ENCODE results near the gene RHBDL2. TPM values are rescaled to one million over a fixed set of nuclear protein-coding genes. Genes with fewer than 3 reads are reported as not detected.
"Not testable (repeated sequence)": the region's sequence is repeated elsewhere in the genome, so short reads cannot be mapped to it uniquely, and the experiment has no call there.

The RHBDL2 gene
- total RNA-seq, 1 experiment from 2014 or later = not detected

GRCh38 chr1:38839363-38839762 is 102.3 kb downstream of the RHBDL2 start:
- Histone ChIP-seq H3K4me3 (replicated peaks in 1 of 2; ENCODE audit: low read depth in 1 of 2, low read length in 2 of 2) (no peak overlapping the region), H3K27me3 (ENCODE audit: insufficient read depth, low read length) (no peaks in the 10 kb centered on the region), H3K27ac (ENCODE audit: low read depth, low read length) (no peak overlapping the region), H4K20me1 (ENCODE audit: insufficient read depth) (no peaks in the 10 kb centered on the region), H3K9me2 (ENCODE audit: insufficient read depth) (no peaks in the 10 kb centered on the region), H3K4me2 (ENCODE audit: low read length) (no peak overlapping the region), H3K79me2 (ENCODE audit: insufficient read depth, low read length) (no peaks in the 10 kb centered on the region), H3K36me3 (ENCODE audit: control insufficient read depth in 1 of 2, insufficient read depth in 2 of 2, low read length in 2 of 2) (peaks cover 0 to 4% of the 10 kb centered on the region in 2 experiments; a peak in 2 of 4 replicates), H3K9me3 (ENCODE audit: control insufficient read depth in 1 of 2, insufficient read depth in 1 of 2, low read depth in 1 of 2, low read length in 2 of 2) (no peaks in the 10 kb centered on the region), H2AFZ (ENCODE audit: low read depth, low read length, poor library complexity, severe bottlenecking) (no peak overlapping the region), H3K4me1 (ENCODE audit: control insufficient read depth in 1 of 2, insufficient read depth in 2 of 2, low read length in 2 of 2) (no peaks in the 10 kb centered on the region), H3K9ac (ENCODE audit: low read length) (no peak overlapping the region)
- ChIA-PET CTCF (no interaction called here), POLR2A (no interaction called here), RAD21 (ENCODE audit: low non-redundant PET in 1 of 2, low total read pairs in 2 of 2, uncharacterized antibody in 2 of 2, unreplicated experiment in 2 of 2) (no interaction called here)
- no peak for ATAC-seq
- TF ChIP-seq EGR1 (IDR thresholded peaks at IDR 0.05; ENCODE audit: low read depth) = no peak
- TF ChIP-seq CEBPB (IDR thresholded peaks at IDR 0.05; ENCODE audit: low read depth) = no peak
- no peak for TF ChIP-seq YY1 (IDR thresholded peaks at IDR 0.05; ENCODE audit: extremely low read depth, insufficient replicate concordance, low read depth, low read length)
- TF ChIP-seq EZH2 (IDR thresholded peaks at IDR 0.05) = no peak
- TF ChIP-seq, protein P1, sequence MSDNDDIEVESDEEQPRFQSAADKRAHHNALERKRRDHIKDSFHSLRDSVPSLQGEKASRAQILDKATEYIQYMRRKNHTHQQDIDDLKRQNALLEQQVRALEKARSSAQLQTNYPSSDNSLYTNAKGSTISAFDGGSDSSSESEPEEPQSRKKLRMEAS (IDR thresholded peaks at IDR 0.05) = no peak
- TF ChIP-seq ELF1 (IDR thresholded peaks at IDR 0.05; ENCODE audit: borderline replicate concordance, low read depth) = no peak
- no peak for TF ChIP-seq POLR2A (IDR thresholded peaks at IDR 0.05; ENCODE audit: borderline replicate concordance, extremely low read depth, insufficient read depth, insufficient read length)
- TF ChIP-seq, protein P2, sequence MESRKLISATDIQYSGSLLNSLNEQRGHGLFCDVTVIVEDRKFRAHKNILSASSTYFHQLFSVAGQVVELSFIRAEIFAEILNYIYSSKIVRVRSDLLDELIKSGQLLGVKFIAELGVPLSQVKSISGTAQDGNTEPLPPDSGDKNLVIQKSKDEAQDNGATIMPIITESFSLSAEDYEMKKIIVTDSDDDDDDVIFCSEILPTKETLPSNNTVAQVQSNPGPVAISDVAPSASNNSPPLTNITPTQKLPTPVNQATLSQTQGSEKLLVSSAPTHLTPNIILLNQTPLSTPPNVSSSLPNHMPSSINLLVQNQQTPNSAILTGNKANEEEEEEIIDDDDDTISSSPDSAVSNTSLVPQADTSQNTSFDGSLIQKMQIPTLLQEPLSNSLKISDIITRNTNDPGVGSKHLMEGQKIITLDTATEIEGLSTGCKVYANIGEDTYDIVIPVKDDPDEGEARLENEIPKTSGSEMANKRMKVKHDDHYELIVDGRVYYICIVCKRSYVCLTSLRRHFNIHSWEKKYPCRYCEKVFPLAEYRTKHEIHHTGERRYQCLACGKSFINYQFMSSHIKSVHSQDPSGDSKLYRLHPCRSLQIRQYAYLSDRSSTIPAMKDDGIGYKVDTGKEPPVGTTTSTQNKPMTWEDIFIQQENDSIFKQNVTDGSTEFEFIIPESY (IDR thresholded peaks at IDR 0.05; ENCODE audit: extremely low read depth, insufficient replicate concordance, low read length) = no peak
- no peak for TF ChIP-seq SIN3A (IDR thresholded peaks at IDR 0.05; ENCODE audit: low read depth)
- no peak for TF ChIP-seq RAD21 (IDR thresholded peaks at IDR 0.05; ENCODE audit: low read depth)
- no peak for TF ChIP-seq SP1 (IDR thresholded peaks at IDR 0.05; ENCODE audit: low read depth)
- BruUV-seq (replicated peaks) = no TSS peak
- no peak for DNase-seq (ENCODE audit: low read depth, low spot score)
- intact Hi-C loops (cut with micrococcal nuclease) = loop anchor here (10.0 kb wide), 2 partner anchors 315 to 1145 kb away; partner anchors contain the start of gene CDCA8

- H3K9me2 ChIP-seq (ENCODE audit: insufficient read depth); H3K27ac ChIP-seq (ENCODE audit: low read depth, low read length); BruUV-seq (replicated peaks); H3K4me1 ChIP-seq (ENCODE audit: control insufficient read depth in 1 of 2, insufficient read depth in 2 of 2, low read length in 2 of 2); DNase-seq (ENCODE audit: low read depth, low spot score); H3K79me2 ChIP-seq (ENCODE audit: insufficient read depth, low read length); H3K9me3 ChIP-seq (ENCODE audit: control insufficient read depth in 1 of 2, insufficient read depth in 1 of 2, low read depth in 1 of 2, low read length in 2 of 2); ATAC-seq; RAD21 ChIA-PET (ENCODE audit: low non-redundant PET in 1 of 2, low total read pairs in 2 of 2, uncharacterized antibody in 2 of 2, unreplicated experiment in 2 of 2); H4K20me1 ChIP-seq (ENCODE audit: insufficient read depth); H3K27me3 ChIP-seq (ENCODE audit: insufficient read depth, low read length); H3K9ac ChIP-seq (ENCODE audit: low read length); H3K4me2 ChIP-seq (ENCODE audit: low read length); H2AFZ ChIP-seq (ENCODE audit: low read depth, low read length, poor library complexity, severe bottlenecking); POLR2A ChIA-PET; H3K4me3 ChIP-seq (replicated peaks in 1 of 2; ENCODE audit: low read depth in 1 of 2, low read length in 2 of 2); H3K36me3 ChIP-seq (ENCODE audit: control insufficient read depth in 1 of 2, insufficient read depth in 2 of 2, low read length in 2 of 2): not testable (repeated sequence)
- intact Hi-C loops (cut with micrococcal nuclease) = loop anchor here (10.0 kb wide), 2 partner anchors 312 to 1142 kb away; partner anchors contain the start of gene CDCA8
- CTCF ChIA-PET = interaction anchor here (0.6 to 0.8 kb wide), 3 partner anchors 385 to 1276 kb away, joined by 3 to 8 read pairs (median 5); no protein-coding TSS in a partner anchor
Observed at GRCh38 chr1:38836316-38836715, 105.3 kb downstream of the RHBDL2 start.
